ENCODE data around the gene ANKRD33B.

GRCh38 chr5:10604975-10605374, 41.1 kb downstream of the ANKRD33B start:
- no peak for TF ChIP-seq CTCF (IDR thresholded peaks at IDR 0.05; ENCODE audit: poor library complexity)
- TF ChIP-seq EZH2 (IDR thresholded peaks at IDR 0.05; ENCODE audit: borderline replicate concordance), result no peak
- no peak for TF ChIP-seq EZH2phosphoT487 (IDR thresholded peaks at IDR 0.05; ENCODE audit: low read depth, severe bottlenecking, unreplicated experiment)
